Activated T-cell treated with anti-CD3 and anti-CD28 coated beads, Interleukin-2, amount 50 U/mL, for 4 hours (primary cell): ENCODE data around the gene JAM2. TPM values are rescaled to one million over a fixed set of nuclear protein-coding genes. Genes with fewer than 3 reads are reported as not detected.
"Not testable (repeated sequence)": the region's sequence is repeated elsewhere in the genome, so short reads cannot be mapped to it uniquely, and the experiment has no call there.

Experiments used
- ATAC-seq, 2 donors: fragments of 200-7000 bp; cut with Tn5 transposase; one replicate each; pipeline ENCODE4 v1.10.0; 2021
- DNase-seq: peaks from one replicate; pipeline ENCODE4 v3.0.0-alpha.2; 2020
- H3K27me3 Mint-ChIP-seq: one replicate; pipeline ENCODE4 v1.8.0; 2021; ENCODE audit warnings: low read depth, mixed read lengths
- H3K36me3 Mint-ChIP-seq: one replicate; pipeline ENCODE4 v1.8.0; 2022; ENCODE audit warnings: mixed read lengths; ENCODE audit not compliant: insufficient read depth
- H3K4me1 Mint-ChIP-seq: one replicate; pipeline ENCODE4 v1.8.0; 2021; ENCODE audit warnings: low read depth, mixed read lengths
- H3K4me3 Mint-ChIP-seq: one replicate; pipeline ENCODE4 v1.8.0; 2021; ENCODE audit warnings: mild to moderate bottlenecking, moderate library complexity, mixed read lengths
- H3K9me3 Mint-ChIP-seq: one replicate; pipeline ENCODE4 v1.8.0; 2021; ENCODE audit warnings: mixed read lengths
- total RNA-seq, 3 donors: library from RNA; stranded (reverse); gene quantifications; one replicate each; pipeline ENCODE4 v1.2.1, GENCODE V29; 2021

JAM2 gene
- total RNA-seq, 3 donors from 2014 or later, result 0.13 to 0.46 (median 0.29) TPM

- Mint-ChIP-seq H3K4me1 (no peaks in the 10 kb centered on the region), H3K9me3 (peaks cover 6% of the 10 kb centered on the region), H3K4me3 (no peak overlapping the region), H3K27me3 (peaks cover 10% of the 10 kb centered on the region), H3K36me3 (no peaks in the 10 kb centered on the region)
- DNase-seq (no peak), ATAC-seq (no peak)
Observed at GRCh38 chr21:25670726-25671125, 31.7 kb downstream of the JAM2 start.

- Mint-ChIP-seq H3K36me3 (no peaks in the 10 kb centered on the region), H3K9me3 (peaks cover 6% of the 10 kb centered on the region), H3K4me1 (no peaks in the 10 kb centered on the region), H3K27me3 (peaks cover 8% of the 10 kb centered on the region), H3K4me3 (no peak overlapping the region)
- ATAC-seq, result no peak
- DNase-seq, result no peak
Observed at GRCh38 chr21:25676451-25676850, 37.4 kb downstream of the JAM2 start.

- no peaks in the 10 kb centered on the region for H3K9me3 Mint-ChIP-seq
- no peaks in the 10 kb centered on the region for H3K4me1 Mint-ChIP-seq
- no peak for ATAC-seq
- no peak overlapping the region for H3K4me3 Mint-ChIP-seq
- H3K36me3 Mint-ChIP-seq, result no peaks in the 10 kb centered on the region
- DNase-seq, result no peak
- peaks cover 9% of the 10 kb centered on the region for H3K27me3 Mint-ChIP-seq
Observed at GRCh38 chr21:25682382-25682781, 43.3 kb downstream of the JAM2 start.

- DNase-seq (no peak), ATAC-seq (no peak)
- Mint-ChIP-seq H3K4me1 (no peaks in the 10 kb centered on the region), H3K9me3 (no peaks in the 10 kb centered on the region), H3K36me3 (no peaks in the 10 kb centered on the region), H3K27me3 (peaks cover 4% of the 10 kb centered on the region), H3K4me3 (no peak overlapping the region)
Observed at GRCh38 chr21:25687787-25688186, 48.7 kb downstream of the JAM2 start.

GRCh38 chr21:25688275-25689155, 49.5 kb downstream of the JAM2 start:
- no peak for ATAC-seq
- Mint-ChIP-seq H3K9me3 (no peaks in the 10 kb centered on the region), H3K4me1 (no peaks in the 10 kb centered on the region), H3K36me3 (no peaks in the 10 kb centered on the region), H3K4me3 (no peak overlapping the region), H3K27me3 (peaks cover 4% of the 10 kb centered on the region)
- DNase-seq, result no peak

- no peak overlapping the region for H3K4me3 Mint-ChIP-seq
- DNase-seq, result no peak
- no peaks in the 10 kb centered on the region for H3K4me1 Mint-ChIP-seq
- ATAC-seq, result no peak
- no peaks in the 10 kb centered on the region for H3K36me3 Mint-ChIP-seq
- H3K9me3 Mint-ChIP-seq, result no peaks in the 10 kb centered on the region
- peaks cover 4% of the 10 kb centered on the region for H3K27me3 Mint-ChIP-seq
Observed at GRCh38 chr21:25689226-25689625, 50.2 kb downstream of the JAM2 start.

GRCh38 chr21:25691976-25692375, 52.9 kb downstream of the JAM2 start:
- no peaks in the 10 kb centered on the region for H3K4me1 Mint-ChIP-seq
- H3K4me3 Mint-ChIP-seq, result no peak overlapping the region
- H3K36me3 Mint-ChIP-seq, result no peaks in the 10 kb centered on the region
- no peaks in the 10 kb centered on the region for H3K9me3 Mint-ChIP-seq
- no peaks in the 10 kb centered on the region for H3K27me3 Mint-ChIP-seq
- DNase-seq (no peak), ATAC-seq (no peak)

- H3K9me3 Mint-ChIP-seq, H3K4me3 Mint-ChIP-seq, DNase-seq, H3K36me3 Mint-ChIP-seq, ATAC-seq, H3K4me1 Mint-ChIP-seq, H3K27me3 Mint-ChIP-seq: not testable (repeated sequence)
Observed at GRCh38 chr21:25695461-25695860, 56.4 kb downstream of the JAM2 start.

- Mint-ChIP-seq H3K27me3 (no peaks in the 10 kb centered on the region), H3K4me1 (no peaks in the 10 kb centered on the region), H3K36me3 (no peaks in the 10 kb centered on the region), H3K4me3 (no peak overlapping the region), H3K9me3 (no peaks in the 10 kb centered on the region)
- DNase-seq (no peak), ATAC-seq (no peak)
Observed at GRCh38 chr21:25700741-25701140, 61.7 kb downstream of the JAM2 start.

GRCh38 chr21:25701529-25701928, 62.5 kb downstream of the JAM2 start:
- no peak overlapping the region for H3K4me3 Mint-ChIP-seq
- no peaks in the 10 kb centered on the region for H3K4me1 Mint-ChIP-seq
- H3K27me3 Mint-ChIP-seq, result no peaks in the 10 kb centered on the region
- H3K36me3 Mint-ChIP-seq, result no peaks in the 10 kb centered on the region
- ATAC-seq (no peak), DNase-seq (no peak)
- H3K9me3 Mint-ChIP-seq, result no peaks in the 10 kb centered on the region

- no peaks in the 10 kb centered on the region for H3K27me3 Mint-ChIP-seq
- ATAC-seq (no peak), DNase-seq (peak; percentile 42)
- H3K4me3 Mint-ChIP-seq, result no peak overlapping the region
- no peaks in the 10 kb centered on the region for H3K4me1 Mint-ChIP-seq
- H3K9me3 Mint-ChIP-seq, result no peaks in the 10 kb centered on the region
- no peaks in the 10 kb centered on the region for H3K36me3 Mint-ChIP-seq
Observed at GRCh38 chr21:25708467-25709065, 69.5 kb downstream of the JAM2 start.

GRCh38 chr21:25709684-25710265, 70.7 kb downstream of the JAM2 start:
- H3K9me3 Mint-ChIP-seq, result no peaks in the 10 kb centered on the region
- no peak overlapping the region for H3K4me3 Mint-ChIP-seq
- H3K27me3 Mint-ChIP-seq, result no peaks in the 10 kb centered on the region
- no peaks in the 10 kb centered on the region for H3K36me3 Mint-ChIP-seq
- ATAC-seq (no peak), DNase-seq (no peak)
- no peaks in the 10 kb centered on the region for H3K4me1 Mint-ChIP-seq

- no peak for DNase-seq
- Mint-ChIP-seq H3K36me3 (no peaks in the 10 kb centered on the region), H3K27me3 (no peaks in the 10 kb centered on the region), H3K4me3 (no peak overlapping the region), H3K9me3 (no peaks in the 10 kb centered on the region), H3K4me1 (no peaks in the 10 kb centered on the region)
- no peak for ATAC-seq
Observed at GRCh38 chr21:25710550-25710949, 71.5 kb downstream of the JAM2 start.

- not testable (repeated sequence) for ATAC-seq, H3K9me3 Mint-ChIP-seq, DNase-seq, H3K36me3 Mint-ChIP-seq, H3K4me1 Mint-ChIP-seq, H3K4me3 Mint-ChIP-seq, H3K27me3 Mint-ChIP-seq
Observed at GRCh38 chr21:25714066-25714465, 75.0 kb downstream of the JAM2 start.
